Measurements from ENCODE around the gene DAZAP2.

DNA sequence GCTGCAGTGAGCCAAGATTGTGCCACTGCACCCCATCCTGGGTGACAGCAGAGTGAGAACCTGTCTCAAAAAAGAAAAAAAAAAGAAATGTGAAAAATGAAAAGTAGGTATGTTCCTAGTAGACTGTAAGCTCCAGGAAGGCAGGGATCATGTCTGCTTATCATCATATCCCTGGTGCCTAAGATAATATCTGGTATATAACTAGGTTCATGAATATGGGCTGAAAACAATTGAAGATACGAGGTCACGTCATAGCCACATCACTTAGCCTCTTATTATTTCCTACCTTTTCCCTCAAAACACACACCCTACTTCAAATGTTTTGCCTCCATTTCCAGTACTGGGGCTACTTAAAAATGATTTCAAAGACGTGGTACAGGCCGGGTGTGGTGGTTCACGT lies 23.7 kb upstream of the DAZAP2 start:
- TF ChIP-seq EZH2phosphoT487 (IDR thresholded peaks at IDR 0.05; ENCODE audit: low read depth) (no peak), CTCF (IDR thresholded peaks at IDR 0.05; ENCODE audit: low read depth, low read length) (no peak)

Data from OCI-LY3 (cell line).